Measurements from ENCODE around the gene P4HA1. TPM values are rescaled to one million over a fixed set of nuclear protein-coding genes. Genes with fewer than 3 reads are reported as not detected.
A peak's percentile ranks its signal among the peaks of the same experiment; 100 is the strongest.
"Not testable (repeated sequence)": the region's sequence is repeated elsewhere in the genome, so short reads cannot be mapped to it uniquely, and the experiment has no call there.

P4HA1 gene
- total RNA-seq, 1 experiment from 2014 or later: 58.5 TPM

DNA sequence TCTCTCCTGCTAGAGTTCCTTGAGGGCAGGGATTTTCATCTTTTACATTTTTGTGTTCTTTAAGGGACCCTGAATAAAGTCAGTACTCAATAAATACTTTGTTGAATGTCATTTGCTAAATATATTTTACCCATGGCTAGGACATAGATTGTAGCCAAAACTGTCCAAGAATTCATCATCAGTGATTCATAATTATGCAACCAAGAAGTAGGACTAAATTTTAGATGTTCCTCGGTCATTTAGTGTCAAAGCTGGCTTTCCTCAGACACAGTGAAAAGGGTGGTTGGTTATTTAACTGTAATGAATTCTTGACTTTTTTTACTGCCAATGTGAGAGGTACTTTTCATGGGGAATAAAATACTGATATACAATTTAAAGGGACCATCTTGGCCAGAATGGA lies 16.9 kb upstream of the P4HA1 start:
- no peaks in the 10 kb centered on the region for H3K27me3 ChIP-seq (ENCODE audit: control insufficient read depth, insufficient read depth, low read length)
- H3K4me1 ChIP-seq (ENCODE audit: control insufficient read depth, insufficient read depth, low read length): peaks cover 11% of the 10 kb centered on the region
- POLR2A ChIA-PET: interaction anchor here (1.6 kb wide), 1 partner anchor 17 kb away, joined by 13 read pairs; the partner anchor contains the start of gene P4HA1
- H3K4me3 ChIP-seq (ENCODE audit: low read depth in 2 of 2, low read length in 2 of 2): no peak overlapping the region
- in situ Hi-C loops (cut with HindIII; ENCODE audit: low pct_unique_long_range_greater_than_20kb, low sequenced_read_pairs) (no loop called here), intact Hi-C loops (cut with micrococcal nuclease; ENCODE audit: unreplicated experiment) (no loop called here)
- ATAC-seq (no peak), DNase-seq (ENCODE audit: low read depth, low spot score) (no peak)
- no peak overlapping the region for H3K27ac ChIP-seq (ENCODE audit: low read length)
- no peak for TF ChIP-seq POLR2AphosphoS5 (IDR thresholded peaks at IDR 0.05; ENCODE audit: low read depth, low read length)
- TF ChIP-seq, protein P1, sequence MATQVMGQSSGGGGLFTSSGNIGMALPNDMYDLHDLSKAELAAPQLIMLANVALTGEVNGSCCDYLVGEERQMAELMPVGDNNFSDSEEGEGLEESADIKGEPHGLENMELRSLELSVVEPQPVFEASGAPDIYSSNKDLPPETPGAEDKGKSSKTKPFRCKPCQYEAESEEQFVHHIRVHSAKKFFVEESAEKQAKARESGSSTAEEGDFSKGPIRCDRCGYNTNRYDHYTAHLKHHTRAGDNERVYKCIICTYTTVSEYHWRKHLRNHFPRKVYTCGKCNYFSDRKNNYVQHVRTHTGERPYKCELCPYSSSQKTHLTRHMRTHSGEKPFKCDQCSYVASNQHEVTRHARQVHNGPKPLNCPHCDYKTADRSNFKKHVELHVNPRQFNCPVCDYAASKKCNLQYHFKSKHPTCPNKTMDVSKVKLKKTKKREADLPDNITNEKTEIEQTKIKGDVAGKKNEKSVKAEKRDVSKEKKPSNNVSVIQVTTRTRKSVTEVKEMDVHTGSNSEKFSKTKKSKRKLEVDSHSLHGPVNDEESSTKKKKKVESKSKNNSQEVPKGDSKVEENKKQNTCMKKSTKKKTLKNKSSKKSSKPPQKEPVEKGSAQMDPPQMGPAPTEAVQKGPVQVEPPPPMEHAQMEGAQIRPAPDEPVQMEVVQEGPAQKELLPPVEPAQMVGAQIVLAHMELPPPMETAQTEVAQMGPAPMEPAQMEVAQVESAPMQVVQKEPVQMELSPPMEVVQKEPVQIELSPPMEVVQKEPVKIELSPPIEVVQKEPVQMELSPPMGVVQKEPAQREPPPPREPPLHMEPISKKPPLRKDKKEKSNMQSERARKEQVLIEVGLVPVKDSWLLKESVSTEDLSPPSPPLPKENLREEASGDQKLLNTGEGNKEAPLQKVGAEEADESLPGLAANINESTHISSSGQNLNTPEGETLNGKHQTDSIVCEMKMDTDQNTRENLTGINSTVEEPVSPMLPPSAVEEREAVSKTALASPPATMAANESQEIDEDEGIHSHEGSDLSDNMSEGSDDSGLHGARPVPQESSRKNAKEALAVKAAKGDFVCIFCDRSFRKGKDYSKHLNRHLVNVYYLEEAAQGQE (IDR thresholded peaks at IDR 0.05; ENCODE audit: insufficient read depth in 1 of 2, low read depth in 2 of 2, low read length in 1 of 2): no peak
- TF ChIP-seq TCF7L2 (IDR thresholded peaks at IDR 0.05; ENCODE audit: low read depth, low read length): no peak
- TF ChIP-seq, protein P2, sequence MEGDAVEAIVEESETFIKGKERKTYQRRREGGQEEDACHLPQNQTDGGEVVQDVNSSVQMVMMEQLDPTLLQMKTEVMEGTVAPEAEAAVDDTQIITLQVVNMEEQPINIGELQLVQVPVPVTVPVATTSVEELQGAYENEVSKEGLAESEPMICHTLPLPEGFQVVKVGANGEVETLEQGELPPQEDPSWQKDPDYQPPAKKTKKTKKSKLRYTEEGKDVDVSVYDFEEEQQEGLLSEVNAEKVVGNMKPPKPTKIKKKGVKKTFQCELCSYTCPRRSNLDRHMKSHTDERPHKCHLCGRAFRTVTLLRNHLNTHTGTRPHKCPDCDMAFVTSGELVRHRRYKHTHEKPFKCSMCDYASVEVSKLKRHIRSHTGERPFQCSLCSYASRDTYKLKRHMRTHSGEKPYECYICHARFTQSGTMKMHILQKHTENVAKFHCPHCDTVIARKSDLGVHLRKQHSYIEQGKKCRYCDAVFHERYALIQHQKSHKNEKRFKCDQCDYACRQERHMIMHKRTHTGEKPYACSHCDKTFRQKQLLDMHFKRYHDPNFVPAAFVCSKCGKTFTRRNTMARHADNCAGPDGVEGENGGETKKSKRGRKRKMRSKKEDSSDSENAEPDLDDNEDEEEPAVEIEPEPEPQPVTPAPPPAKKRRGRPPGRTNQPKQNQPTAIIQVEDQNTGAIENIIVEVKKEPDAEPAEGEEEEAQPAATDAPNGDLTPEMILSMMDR (IDR thresholded peaks at IDR 0.05): no peak
- TF ChIP-seq SIN3A (IDR thresholded peaks at IDR 0.05; ENCODE audit: borderline replicate concordance, insufficient read depth, low read depth, low read length): no peak
- CTCF ChIA-PET: no interaction called here
- no peaks in the 10 kb centered on the region for H3K36me3 ChIP-seq (ENCODE audit: control insufficient read depth, insufficient read depth, low read length)
- no peaks in the 10 kb centered on the region for H3K9me3 ChIP-seq (ENCODE audit: control insufficient read depth, insufficient read depth, low read depth, low read length)
- TSS peak; percentile 38 for BruUV-seq (replicated peaks)

DNA sequence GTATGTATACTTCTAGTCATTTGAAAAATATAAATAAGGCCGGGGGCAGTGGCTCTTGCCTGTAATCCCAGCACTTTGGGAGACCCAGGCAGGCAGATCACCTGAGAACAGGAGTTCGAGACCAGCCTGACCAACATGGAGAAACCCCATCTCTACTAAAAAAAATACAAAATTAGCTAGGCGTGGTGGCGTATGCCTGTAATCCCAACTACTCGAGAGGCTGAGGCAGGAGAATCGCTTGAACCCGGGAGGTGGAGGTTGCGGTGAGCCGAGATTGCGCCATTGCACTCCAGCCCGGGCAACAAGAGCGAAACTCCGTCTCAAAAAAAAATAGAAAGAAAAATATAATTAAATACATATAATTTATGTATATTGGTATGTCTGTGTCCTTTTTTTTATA lies 15.4 kb upstream of the P4HA1 start:
- H3K4me1 ChIP-seq (ENCODE audit: control insufficient read depth, insufficient read depth, low read length); H3K27me3 ChIP-seq (ENCODE audit: control insufficient read depth, insufficient read depth, low read length); intact Hi-C loops (cut with micrococcal nuclease; ENCODE audit: unreplicated experiment); ATAC-seq; H3K36me3 ChIP-seq (ENCODE audit: control insufficient read depth, insufficient read depth, low read length); H3K9me3 ChIP-seq (ENCODE audit: control insufficient read depth, insufficient read depth, low read depth, low read length); BruUV-seq (replicated peaks); H3K4me3 ChIP-seq (ENCODE audit: low read depth in 2 of 2, low read length in 2 of 2); in situ Hi-C loops (cut with HindIII; ENCODE audit: low pct_unique_long_range_greater_than_20kb, low sequenced_read_pairs); POLR2A ChIA-PET; DNase-seq (ENCODE audit: low read depth, low spot score): not testable (repeated sequence)
- CTCF ChIA-PET: interaction anchor here (0.7 kb wide), 1 partner anchor 497 kb away, joined by 4 read pairs; no protein-coding TSS in a partner anchor
- peak overlapping the region; percentile 99 for H3K27ac ChIP-seq (ENCODE audit: low read length)

DNA sequence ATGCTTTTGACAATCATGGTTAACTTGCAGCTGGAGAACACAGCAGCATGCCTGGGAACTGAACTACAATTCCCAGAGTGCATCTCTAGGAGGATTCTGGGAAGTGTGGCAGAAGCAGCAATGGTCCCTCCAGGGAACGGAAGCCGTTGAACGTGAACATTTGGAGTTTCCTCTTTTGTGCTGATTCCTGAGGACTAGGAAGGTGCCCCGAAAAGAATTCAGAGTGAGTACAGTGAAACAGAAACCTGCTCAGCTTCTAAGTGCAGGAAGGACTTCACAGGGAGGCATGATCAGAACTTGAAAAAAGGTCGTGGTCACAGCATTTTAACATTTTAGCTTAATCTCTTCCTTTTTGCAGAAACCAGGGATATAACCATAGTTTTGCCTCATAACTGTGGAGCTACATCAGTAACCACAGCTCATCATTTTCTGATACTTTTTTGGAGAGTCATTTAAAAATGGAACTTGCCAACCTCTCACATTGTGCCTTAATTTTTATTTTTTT lies 13.7 kb upstream of the P4HA1 start, which contains the start of gene NUDT13:
Gene NUDT13, plus strand, starts transcription at position 111 of the 505 bp plus-strand sequence. CDS start 3,911 bp downstream, outside the sequence.
- in situ Hi-C loops (cut with HindIII; ENCODE audit: low pct_unique_long_range_greater_than_20kb, low sequenced_read_pairs): no loop called here

More for the DNA sequence above, 13.7 kb upstream of the P4HA1 start, which contains the start of gene NUDT13:
- BruUV-seq (replicated peaks): no TSS peak
- intact Hi-C loops (cut with micrococcal nuclease; ENCODE audit: unreplicated experiment): no loop called here
- CTCF ChIA-PET: interaction anchor here (0.6 to 1.5 kb wide), 3 partner anchors 8 to 14 kb away, joined by 4 to 8 read pairs (median 6); partner anchors contain the start of gene P4HA1
- Histone ChIP-seq H3K9me3 (ENCODE audit: control insufficient read depth, insufficient read depth, low read depth, low read length) (no peaks in the 10 kb centered on the region), H3K27ac (ENCODE audit: low read length) (peak within 1 kb of the TSS; percentile 99), H3K27me3 (ENCODE audit: control insufficient read depth, insufficient read depth, low read length) (no peaks in the 10 kb centered on the region), H3K36me3 (ENCODE audit: control insufficient read depth, insufficient read depth, low read length) (no peaks in the 10 kb centered on the region), H3K4me1 (ENCODE audit: control insufficient read depth, insufficient read depth, low read length) (peaks cover 4% of the 10 kb centered on the region), H3K4me3 (ENCODE audit: low read depth in 2 of 2, low read length in 2 of 2) (peak within 1 kb of the TSS; percentile 69 to 77)
- DNase-seq (ENCODE audit: low read depth, low spot score) (no peak), ATAC-seq (peak; percentile 97)
- TF ChIP-seq, protein P1 (IDR thresholded peaks at IDR 0.05; ENCODE audit: insufficient read depth in 1 of 2, low read depth in 2 of 2, low read length in 1 of 2): no peak
- TF ChIP-seq, protein P2 (IDR thresholded peaks at IDR 0.05): no peak
- TF ChIP-seq SIN3A (IDR thresholded peaks at IDR 0.05; ENCODE audit: borderline replicate concordance, insufficient read depth, low read depth, low read length) (no peak), POLR2AphosphoS5 (IDR thresholded peaks at IDR 0.05; ENCODE audit: low read depth, low read length) (peak; percentile 93), TCF7L2 (IDR thresholded peaks at IDR 0.05; ENCODE audit: low read depth, low read length) (no peak)
- POLR2A ChIA-PET: interaction anchor here (1.3 to 1.7 kb wide), 2 partner anchors 12 to 14 kb away, joined by 3 to 10 read pairs; partner anchors contain the start of gene P4HA1
